AG20443 (cell line): ENCODE results near the gene SLC5A6.

ENCODE experiments used
- DNase-seq: peaks from one replicate; pipeline ENCODE4 v3.0.0; 2012; ENCODE audit warnings: low spot score, mixed read lengths

Gene SLC5A6

GRCh38 chr2:27175330-27175729 lies 36.7 kb downstream of the SLC5A6 start:
- no peak for DNase-seq

DNA sequence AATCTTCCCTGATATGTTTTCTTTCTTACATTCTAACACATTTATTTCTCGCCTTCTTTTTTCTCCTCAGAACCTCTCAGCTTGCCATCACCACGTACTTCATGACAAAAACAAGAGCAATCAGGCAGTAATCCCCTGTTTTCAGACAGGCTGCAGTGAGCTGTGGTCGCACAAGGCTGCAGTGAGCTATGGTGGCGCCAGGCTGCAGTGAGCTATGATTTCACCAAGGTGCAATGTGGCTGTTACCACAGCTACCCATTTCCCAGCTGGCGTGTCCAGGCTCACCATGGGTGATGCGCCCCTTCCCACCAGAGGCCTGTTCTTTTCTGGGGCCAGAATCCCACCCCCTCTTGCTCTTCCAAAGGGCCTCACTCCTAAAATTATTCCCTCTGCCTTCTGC lies 37.4 kb downstream of the SLC5A6 start:
- no peak for DNase-seq

DNA sequence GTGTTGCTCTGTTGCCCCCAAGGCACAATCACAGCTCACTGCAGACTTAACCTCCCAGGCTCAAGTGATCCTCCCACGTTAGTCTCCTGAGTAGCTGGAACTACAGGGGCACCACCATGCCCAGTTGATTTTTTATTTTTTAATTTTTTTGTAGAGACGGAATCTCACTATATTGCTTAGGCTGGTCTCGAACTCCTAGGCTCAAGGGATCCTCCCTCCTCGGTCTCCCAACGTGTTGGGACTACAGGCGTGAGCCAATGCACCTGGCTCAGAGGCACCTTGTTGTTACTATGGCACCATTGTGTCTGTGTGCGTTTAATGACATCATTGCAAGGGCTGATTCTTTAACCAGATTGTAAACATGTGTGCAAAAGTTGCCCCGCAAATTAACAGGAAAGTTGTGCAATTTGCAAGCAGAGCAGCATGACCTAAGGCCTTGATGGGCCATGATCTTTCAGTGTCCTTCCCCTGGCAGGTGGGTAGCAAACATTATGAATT lies 40.7 kb downstream of the SLC5A6 start:
- no peak for DNase-seq

GRCh38 chr2:27170581-27171337 lies 41.3 kb downstream of the SLC5A6 start:
- DNase-seq: no peak

GRCh38 chr2:27164960-27165763 lies 46.9 kb downstream of the SLC5A6 start:
- no peak for DNase-seq

DNA sequence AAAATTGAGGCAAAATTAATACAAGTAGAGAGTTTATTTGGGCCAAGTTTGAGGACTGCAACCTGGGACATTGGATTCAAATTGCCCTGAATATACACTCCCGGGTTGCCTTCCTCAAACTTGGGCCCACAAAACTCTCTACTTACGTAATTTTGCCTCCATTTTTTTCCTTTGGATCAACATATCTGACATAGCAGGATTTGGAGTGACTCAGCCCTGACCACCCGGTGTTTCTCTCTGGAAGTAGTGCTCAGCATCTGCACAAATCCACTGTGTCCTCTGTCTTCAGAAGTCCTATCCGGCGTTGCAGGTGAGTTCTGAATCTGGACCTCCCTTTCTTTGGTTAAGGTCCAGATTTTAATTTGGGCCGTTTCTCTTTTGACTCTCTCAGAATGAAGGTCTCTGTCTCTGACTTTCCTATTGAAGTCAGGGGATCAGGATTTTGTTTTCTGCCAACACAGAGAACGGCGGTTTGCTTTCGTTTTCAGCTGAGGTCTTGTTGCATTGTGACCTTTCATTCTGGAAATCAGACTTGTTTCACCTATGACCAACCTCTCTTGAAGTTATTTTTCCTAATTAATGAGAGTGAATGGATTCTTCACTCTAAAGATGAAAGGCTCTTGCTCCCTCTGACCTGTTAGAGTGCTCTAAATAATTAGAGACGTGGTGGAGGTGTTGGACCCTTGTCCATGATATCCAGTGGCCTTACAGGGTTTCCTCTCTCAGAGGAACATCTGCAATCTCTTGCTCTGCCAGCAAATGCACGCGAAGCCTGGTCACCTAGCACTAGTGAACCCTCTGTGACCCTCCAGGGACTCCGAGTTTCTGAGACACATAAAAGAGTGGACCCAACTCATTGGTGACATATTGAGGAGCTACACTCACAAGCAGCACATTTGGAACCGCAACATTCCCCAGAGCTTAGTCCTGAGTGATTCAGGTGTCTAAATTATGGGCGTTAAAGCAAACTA lies 49.6 kb downstream of the SLC5A6 start:
- no peak for DNase-seq

GRCh38 chr2:27160191-27160590 lies 51.9 kb downstream of the SLC5A6 start:
- DNase-seq: no peak

- no peak for DNase-seq
These were observed 52.8 kb downstream of the SLC5A6 start for GRCh38 chr2:27159271-27159670.

GRCh38 chr2:27158468-27158867 lies 53.6 kb downstream of the SLC5A6 start:
- no peak for DNase-seq

GRCh38 chr2:27155069-27155520 lies 57.0 kb downstream of the SLC5A6 start:
- DNase-seq: peak; percentile 4

GRCh38 chr2:27154488-27154887 lies 57.6 kb downstream of the SLC5A6 start:
- peak; percentile 7 for DNase-seq

DNA sequence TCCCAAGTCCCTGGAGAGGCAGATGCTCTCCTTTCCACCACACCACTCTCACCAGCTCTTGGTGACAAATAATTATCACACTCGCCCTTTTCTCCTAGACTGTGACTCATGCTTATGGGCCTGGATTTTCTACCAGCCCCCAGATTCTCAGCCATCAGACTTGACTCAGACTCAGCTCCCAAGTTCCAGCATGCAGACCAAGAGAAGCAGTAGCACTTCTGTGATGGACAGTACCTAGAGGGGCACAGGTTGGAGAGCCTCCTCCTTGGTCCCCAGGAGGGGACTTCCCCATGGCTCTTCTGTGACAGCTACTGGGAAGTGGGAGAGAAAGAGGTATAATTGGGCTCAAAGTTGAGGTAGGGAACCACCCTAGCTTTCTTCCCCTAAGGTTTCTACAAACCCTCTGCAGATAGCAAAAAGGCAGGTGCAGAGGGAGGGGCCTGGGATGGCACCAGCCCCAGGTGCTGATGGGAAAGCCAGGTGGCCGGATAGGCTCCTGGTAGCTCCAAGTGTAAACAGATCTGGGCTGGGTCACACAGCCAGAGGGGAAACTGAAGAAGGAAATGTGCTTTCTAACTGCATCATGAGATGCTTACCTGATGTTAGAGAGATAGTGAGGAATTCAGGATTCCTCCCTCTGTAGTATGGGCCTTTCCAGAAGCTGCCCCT lies 59.1 kb downstream of the SLC5A6 start:
- DNase-seq: peak; percentile 72

GRCh38 chr2:27152102-27152795 lies 59.8 kb downstream of the SLC5A6 start:
- peak; percentile 11 for DNase-seq

- no peak for DNase-seq
These were observed 61.3 kb downstream of the SLC5A6 start for GRCh38 chr2:27150639-27151230.
